HFFc6 (cell line): Measurements from ENCODE around the gene MMP14. TPM values are rescaled to one million over a fixed set of nuclear protein-coding genes. Genes with fewer than 3 reads are reported as not detected.
"Not testable (repeated sequence)": the region's sequence is repeated elsewhere in the genome, so short reads cannot be mapped to it uniquely, and the experiment has no call there.

Source experiments
- DNase-seq: peaks from one replicate; pipeline ENCODE4 v3.0.0-alpha.2; 2018
- H3K27ac Mint-ChIP-seq: 2 replicates; pipeline ENCODE4 v1.8.0; 2020; ENCODE audit warnings: mild to moderate bottlenecking, mixed read lengths
- H3K27me3 Mint-ChIP-seq: 2 replicates; pipeline ENCODE4 v1.8.0; 2021; ENCODE audit warnings: mild to moderate bottlenecking, moderate library complexity, mixed read lengths; ENCODE audit not compliant: insufficient read depth
- H3K36me3 Mint-ChIP-seq: 2 replicates; pipeline ENCODE4 v1.8.0; 2021; ENCODE audit warnings: low read depth, mixed read lengths
- H3K4me1 Mint-ChIP-seq: 2 replicates; pipeline ENCODE4 v1.8.0; 2020; ENCODE audit warnings: low read depth, mixed read lengths
- H3K4me3 Mint-ChIP-seq: 2 replicates; pipeline ENCODE4 v1.8.0; 2020; ENCODE audit warnings: mild to moderate bottlenecking, moderate library complexity, mixed read lengths
- H3K9me3 Mint-ChIP-seq: 2 replicates; pipeline ENCODE4 v1.8.0; 2020; ENCODE audit warnings: mild to moderate bottlenecking, mixed read lengths
- CTCF ChIP-seq: fragments of 200-600 bp; sonication (generic); IDR thresholded peaks from 2 replicates; pipeline ENCODE4 v1.5.0; 2021; ENCODE audit warnings: antibody characterized with exemption, mild to moderate bottlenecking
- total RNA-seq, 6 experiments: library from RNA; stranded (reverse); fragmentation: NEBNext Ultra II Directional; extraction: Animal tissue kit (Norgen Biotek cat#: 25700); gene quantifications; 2 replicates in 1 of 6; 3 replicates in 5 of 6; pipeline ENCODE4 v1.2.3, GENCODE V29; 2021

Gene MMP14
- total RNA-seq, 6 experiments from 2014 or later: 284 to 322 (median 298) TPM

DNA sequence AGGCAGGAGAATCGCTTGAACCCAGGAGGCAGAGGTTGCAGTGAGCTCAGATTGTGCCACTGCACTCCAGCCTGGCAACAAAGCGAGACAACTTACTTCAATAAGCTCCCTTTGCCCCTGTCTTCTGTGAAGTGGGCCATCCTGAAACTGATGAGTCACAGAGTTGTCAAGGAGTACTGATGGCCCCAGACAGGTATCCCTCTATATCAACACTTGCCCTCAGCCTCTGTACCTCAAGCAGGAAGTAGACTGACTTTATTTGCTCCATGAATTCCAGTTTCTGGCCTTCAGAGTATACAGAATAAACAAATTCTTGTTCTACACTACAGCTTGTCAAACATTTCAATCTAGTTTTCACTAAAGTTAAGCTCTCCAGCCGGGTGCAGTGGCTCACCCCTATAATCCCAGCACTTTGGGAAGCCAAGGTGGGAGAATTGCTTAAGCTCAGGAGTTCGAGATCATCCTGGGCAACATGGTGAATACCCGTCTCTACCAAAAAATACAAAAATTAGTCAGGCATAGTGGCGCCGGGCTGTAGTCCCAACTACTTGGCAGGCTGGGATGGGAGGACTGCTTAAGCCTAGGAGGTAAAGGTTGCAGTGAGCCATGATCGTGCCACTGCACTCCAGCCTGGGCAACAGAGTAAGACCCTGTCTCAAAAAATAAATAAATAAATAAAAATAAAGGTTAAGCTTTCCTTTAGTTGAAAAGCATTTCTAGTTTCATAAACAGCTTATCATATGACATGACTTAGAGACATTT lies 18.8 kb downstream of the MMP14 start:
- no peak for TF ChIP-seq CTCF
- H3K9me3 Mint-ChIP-seq: no peaks in the 10 kb centered on the region
- H3K36me3 Mint-ChIP-seq: no peaks in the 10 kb centered on the region
- H3K4me1 Mint-ChIP-seq: peaks cover 28% of the 10 kb centered on the region
- no peak overlapping the region for H3K27ac Mint-ChIP-seq
- no peak overlapping the region for H3K4me3 Mint-ChIP-seq
- DNase-seq: no peak
- peaks cover 2% of the 10 kb centered on the region; the same call in 1 of the 2 replicates for H3K27me3 Mint-ChIP-seq

GRCh38 chr14:22856428-22856827 lies 20.0 kb downstream of the MMP14 start:
- H3K4me1 Mint-ChIP-seq: peaks cover 16% of the 10 kb centered on the region
- TF ChIP-seq CTCF: no peak
- H3K4me3 Mint-ChIP-seq: no peak overlapping the region
- H3K9me3 Mint-ChIP-seq: peaks cover 3% of the 10 kb centered on the region
- no peaks in the 10 kb centered on the region for H3K36me3 Mint-ChIP-seq
- DNase-seq: no peak
- H3K27me3 Mint-ChIP-seq: no peaks in the 10 kb centered on the region; the same call in 1 of the 2 replicates
- no peak overlapping the region for H3K27ac Mint-ChIP-seq

DNA sequence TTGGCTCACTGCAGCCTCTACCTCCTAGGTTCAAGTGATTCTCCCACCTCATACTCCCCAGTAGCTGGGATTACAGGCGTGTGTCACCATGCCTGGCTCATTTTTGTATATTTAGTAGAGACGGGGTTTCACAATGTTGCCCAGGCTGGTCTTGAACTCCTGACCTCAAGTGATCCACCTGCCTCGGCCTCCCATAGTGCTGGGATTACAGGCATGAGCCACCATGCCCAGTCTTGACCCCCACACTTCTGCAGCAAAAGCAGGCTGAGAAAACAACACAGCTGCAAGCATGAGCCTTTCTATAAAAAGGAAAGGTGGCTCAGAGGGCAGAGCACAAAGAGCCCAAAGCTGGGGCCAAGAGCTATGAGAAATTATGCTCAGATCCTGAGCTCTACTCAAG lies 24.0 kb downstream of the MMP14 start:
- not testable (repeated sequence) for DNase-seq, H3K4me1 Mint-ChIP-seq, H3K36me3 Mint-ChIP-seq, H3K4me3 Mint-ChIP-seq, H3K27me3 Mint-ChIP-seq, H3K27ac Mint-ChIP-seq
- H3K9me3 Mint-ChIP-seq: peaks cover 11% of the 10 kb centered on the region

DNA sequence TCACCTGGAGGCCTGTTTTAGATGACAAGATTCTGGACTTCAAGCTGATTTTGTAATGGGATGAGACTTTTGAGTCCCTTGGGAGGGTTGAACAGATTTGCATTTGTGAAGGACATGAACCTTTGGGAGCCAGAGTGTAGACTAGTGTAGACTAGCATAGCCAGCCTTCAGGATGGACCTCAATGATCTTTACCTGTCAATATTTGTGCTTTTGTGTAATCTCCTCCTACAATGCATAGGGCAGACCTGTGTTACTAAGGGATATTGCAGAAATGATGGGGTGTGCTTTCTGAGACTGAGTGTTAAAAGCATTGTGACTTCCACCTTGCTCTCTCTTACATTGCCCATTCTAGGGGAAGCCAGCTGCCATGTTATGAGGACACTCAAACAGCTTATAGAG lies 25.3 kb downstream of the MMP14 start:
- peaks cover 8% of the 10 kb centered on the region; the same call in 1 of the 2 replicates for H3K4me1 Mint-ChIP-seq
- H3K27me3 Mint-ChIP-seq: peaks cover 2% of the 10 kb centered on the region
- TF ChIP-seq CTCF: no peak
- peaks cover 5% of the 10 kb centered on the region; the same call in 1 of the 2 replicates for H3K36me3 Mint-ChIP-seq
- peaks cover 11% of the 10 kb centered on the region for H3K9me3 Mint-ChIP-seq
- H3K4me3 Mint-ChIP-seq: no peak overlapping the region
- H3K27ac Mint-ChIP-seq: no peak overlapping the region
- DNase-seq: no peak

- H3K27ac Mint-ChIP-seq: no peak overlapping the region
- no peak for TF ChIP-seq CTCF
- H3K9me3 Mint-ChIP-seq: peaks cover 11% of the 10 kb centered on the region
Observed at GRCh38 chr14:22864979-22865378, 28.6 kb downstream of the MMP14 start.

More at GRCh38 chr14:22864979-22865378, 28.6 kb downstream of the MMP14 start:
- peaks cover 2% of the 10 kb centered on the region for H3K27me3 Mint-ChIP-seq
- H3K4me1 Mint-ChIP-seq: peaks cover 8% of the 10 kb centered on the region; the same call in 1 of the 2 replicates
- no peak for DNase-seq
- no peak overlapping the region for H3K4me3 Mint-ChIP-seq
- H3K36me3 Mint-ChIP-seq: peaks cover 5% of the 10 kb centered on the region; the same call in 1 of the 2 replicates
